Aorta (tissue), 5 donors: ENCODE measurements around the gene JAKMIP3. TPM values are rescaled to one million over a fixed set of nuclear protein-coding genes. Genes with fewer than 3 reads are reported as not detected.

Source experiments
- ATAC-seq: fragments of 200-7000 bp; cut with Tn5 transposase; one replicate; pipeline ENCODE4 v1.9.1; 2022; ENCODE audit warnings: moderate library complexity; ENCODE audit not compliant: low FRiP score
- DNase-seq, 2 donors: peaks; one replicate each; pipeline ENCODE4 v3.0.0-alpha.2; 2020
- H3K27ac ChIP-seq, 2 donors: one replicate each; pipeline ENCODE4 v1.5.1; 2013; ENCODE audit warnings: low read length in 2 of 2, mild to moderate bottlenecking in 2 of 2, moderate library complexity in 2 of 2, control low read depth in 1 of 2, inconsistent platforms in 1 of 2, low read depth in 1 of 2
- H3K27me3 ChIP-seq, 2 donors: one replicate each; pipeline ENCODE4 v1.6.1; 2013; ENCODE audit warnings: control low read depth in 1 of 2, low read length in 1 of 2, mild to moderate bottlenecking in 1 of 2, moderate library complexity in 1 of 2; ENCODE audit not compliant: insufficient read depth in 2 of 2, control insufficient read depth in 1 of 2
- H3K36me3 ChIP-seq, 2 donors: one replicate each; pipeline ENCODE4 v1.6.1; 2013; ENCODE audit warnings: control low read depth in 1 of 2, low read length in 1 of 2, mild to moderate bottlenecking in 1 of 2; ENCODE audit not compliant: insufficient read depth in 2 of 2, control insufficient read depth in 1 of 2
- H3K4me1 ChIP-seq, 2 donors: one replicate each; pipeline ENCODE4 v1.6.1; 2013; ENCODE audit warnings: low read length in 2 of 2, control low read depth in 1 of 2, mild to moderate bottlenecking in 1 of 2, moderate library complexity in 1 of 2; ENCODE audit not compliant: insufficient read depth in 2 of 2, control insufficient read depth in 1 of 2
- H3K4me3 ChIP-seq, 2 donors: one replicate each; pipeline ENCODE4 v1.5.1; 2013; ENCODE audit warnings: low read length in 2 of 2, control low read depth in 1 of 2, mild to moderate bottlenecking in 1 of 2
- H3K9me3 ChIP-seq: one replicate; pipeline ENCODE4 v1.6.1; 2013; ENCODE audit warnings: mild to moderate bottlenecking, low read length; ENCODE audit not compliant: control insufficient read depth
- WGBS, 2 donors: extraction: QIAGEN DNeasy Blood & Tissue Kit; methylation state at CpG; one replicate each; pipeline ENCODE4 v1.1.7; 2013; 5-methylcytosine and 5-hydroxymethylcytosine counted together
- intact Hi-C, 2 donors: fragments of 100-400 bp; cut with DNase I; formaldehyde crosslinking; loops; one replicate each; pipeline versions ENCODE4 v1.14.2 to v1.15.0; 2022
- polyA plus RNA-seq, 2 donors: library from polyadenylated mRNA; stranded (reverse); fragments of 200-250 nt; gene quantifications; one replicate each; pipeline ENCODE4 v1.2.3, GENCODE V29; 2013
- total RNA-seq, 2 donors: library from RNA; stranded (reverse); fragmentation: NEBNext Ultra II Directional; extraction: Animal tissue kit (Norgen Biotek cat#: 25700); gene quantifications; one replicate each; pipeline ENCODE4 v1.2.1, GENCODE V29; 2021
- donor health status: healthy with polysubstance abuse.
- donor health status: Bipolar disorder and iron deficiency.
- donor health status: DM: no; HTN: no; CAD: no.
- donor health status: DM: no; HTN: no; CAD: no.
- donor health status: DM: yes; HTN: yes; CAD: no.

Gene JAKMIP3
- total and polyA plus RNA-seq, 4 donors: 0.23 to 0.99 (median 0.36) TPM; not detected in 1

DNA sequence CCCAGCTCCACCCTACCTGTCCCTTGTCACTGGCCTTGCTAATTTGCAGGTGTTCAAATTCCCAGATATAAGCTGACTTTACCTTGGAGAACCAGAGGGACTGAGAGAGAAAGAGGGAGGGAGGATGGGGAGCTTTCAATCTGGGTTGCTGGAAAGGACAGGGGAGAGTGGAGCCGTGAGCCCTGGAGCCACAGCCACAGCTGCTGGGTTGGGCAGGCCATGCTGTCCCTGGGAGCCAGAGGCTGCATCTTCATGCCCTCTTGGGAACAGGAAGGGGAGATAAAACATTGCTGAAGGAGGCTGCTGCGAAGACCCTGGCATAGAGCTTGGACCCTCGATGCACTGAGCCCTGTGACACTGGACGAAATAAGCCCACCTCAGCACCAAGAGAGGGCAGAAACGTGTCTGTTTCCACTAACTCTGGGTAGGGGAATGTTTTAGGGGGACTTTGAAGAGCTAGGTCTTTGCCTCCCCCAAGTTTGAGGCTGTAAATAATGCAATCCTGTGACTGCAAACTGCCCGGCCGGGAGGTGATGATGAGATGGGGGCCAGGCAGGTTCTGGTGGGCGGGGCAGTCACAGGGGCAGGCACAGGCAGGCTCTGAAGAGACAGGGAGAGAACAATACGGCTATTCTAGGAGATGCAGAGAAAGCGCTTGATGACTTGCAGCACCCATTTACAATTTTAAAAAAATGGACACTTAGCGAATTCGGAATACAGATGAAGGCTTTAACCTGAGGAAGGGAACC is 5.8 kb upstream of the JAKMIP3 start:
- Histone ChIP-seq H3K9me3 (no peaks in the 10 kb centered on the region), H3K4me3 (no peak overlapping the region), H3K36me3 (no peaks in the 10 kb centered on the region), H3K27me3 (no peaks in the 10 kb centered on the region), H3K4me1 (no peaks in the 10 kb centered on the region), H3K27ac (no peak overlapping the region)
- DNase-seq: peak in 1 of 2 donors; percentile 42
- no peak for ATAC-seq
- WGBS, 2 donors: 49 to 52% methylated on average over 12 of the region's 12 CpGs
- intact Hi-C loops: no loop called here

DNA sequence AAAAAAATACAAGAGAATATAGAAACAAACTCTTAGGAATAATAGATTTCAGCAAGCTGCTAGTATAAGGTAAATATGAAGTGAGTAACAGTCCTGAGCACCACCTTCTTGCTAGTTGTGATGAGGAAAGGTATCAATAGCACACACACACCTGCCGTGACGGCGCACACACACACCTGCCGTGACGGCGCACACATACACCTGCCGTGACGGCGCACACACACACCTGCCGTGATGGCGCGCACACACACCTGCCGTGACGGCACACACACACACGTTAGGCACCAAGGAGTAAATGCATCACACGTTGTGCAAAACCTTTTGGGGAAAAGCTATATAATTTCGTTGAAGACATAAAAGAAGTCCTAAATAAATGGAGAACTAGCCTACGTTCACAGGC is 4.7 kb upstream of the JAKMIP3 start:
- Histone ChIP-seq H3K27ac (no peak overlapping the region), H3K27me3 (no peaks in the 10 kb centered on the region), H3K4me3 (no peak overlapping the region), H3K36me3 (no peaks in the 10 kb centered on the region), H3K9me3 (no peaks in the 10 kb centered on the region), H3K4me1 (no peaks in the 10 kb centered on the region)
- 93 to 94% methylated on average over 18 of the region's 18 CpGs for WGBS, 2 donors
- ATAC-seq: no peak
- intact Hi-C loops: no loop called here
- DNase-seq: no peak

DNA sequence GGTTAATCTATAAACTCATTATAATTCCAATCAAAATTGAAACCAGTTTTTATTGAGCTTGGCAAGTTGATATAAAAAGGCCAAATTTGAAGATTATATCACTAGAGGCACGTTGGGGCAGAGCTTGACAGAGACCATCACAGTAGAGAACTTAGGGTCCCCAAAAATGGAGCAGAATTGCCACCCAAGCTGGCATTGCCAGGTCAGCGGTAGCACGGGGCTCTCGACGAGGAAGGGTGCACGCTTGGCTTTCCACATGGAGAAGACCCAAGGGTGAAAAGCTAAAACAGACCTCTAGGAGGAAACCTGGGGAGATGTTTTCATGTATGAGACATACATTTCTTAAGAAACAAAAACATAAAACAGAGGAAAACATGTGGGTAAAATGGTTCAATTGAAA is 4.3 kb upstream of the JAKMIP3 start:
- Histone ChIP-seq H3K36me3 (no peaks in the 10 kb centered on the region), H3K4me1 (no peaks in the 10 kb centered on the region), H3K9me3 (no peaks in the 10 kb centered on the region), H3K4me3 (no peak overlapping the region), H3K27me3 (no peaks in the 10 kb centered on the region), H3K27ac (no peak overlapping the region)
- intact Hi-C loops: no loop called here
- DNase-seq (no peak), ATAC-seq (no peak)
- WGBS, 2 donors: 88 to 89% methylated on average over 6 of the region's 6 CpGs

DNA sequence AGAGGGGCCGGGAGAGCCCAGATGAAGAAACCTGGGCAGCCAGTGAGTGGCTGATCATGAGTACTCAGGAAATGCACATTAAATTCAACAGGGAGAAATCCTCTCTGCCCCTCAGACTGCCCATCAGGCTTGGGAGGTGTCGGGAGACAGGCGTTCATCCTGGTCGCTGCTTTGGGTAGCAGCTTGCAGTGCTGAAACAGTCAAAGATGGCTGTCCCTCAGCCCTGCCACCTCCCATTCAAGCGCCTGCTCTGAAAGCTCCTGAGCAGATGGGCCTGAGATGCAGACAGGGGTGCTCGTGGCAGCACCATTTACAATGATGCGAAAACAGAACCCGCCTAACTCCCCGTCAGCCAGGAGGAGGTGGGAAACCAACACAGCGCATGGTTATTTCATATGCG is 3.6 kb upstream of the JAKMIP3 start:
- Histone ChIP-seq H3K9me3 (no peaks in the 10 kb centered on the region), H3K4me1 (no peaks in the 10 kb centered on the region), H3K4me3 (no peak overlapping the region), H3K36me3 (no peaks in the 10 kb centered on the region), H3K27me3 (no peaks in the 10 kb centered on the region), H3K27ac (no peak overlapping the region)
- ATAC-seq: no peak
- intact Hi-C loops: no loop called here
- peak; percentile 29 to 56 for DNase-seq
- 80 to 82% methylated on average over 11 of the region's 11 CpGs for WGBS, 2 donors

DNA sequence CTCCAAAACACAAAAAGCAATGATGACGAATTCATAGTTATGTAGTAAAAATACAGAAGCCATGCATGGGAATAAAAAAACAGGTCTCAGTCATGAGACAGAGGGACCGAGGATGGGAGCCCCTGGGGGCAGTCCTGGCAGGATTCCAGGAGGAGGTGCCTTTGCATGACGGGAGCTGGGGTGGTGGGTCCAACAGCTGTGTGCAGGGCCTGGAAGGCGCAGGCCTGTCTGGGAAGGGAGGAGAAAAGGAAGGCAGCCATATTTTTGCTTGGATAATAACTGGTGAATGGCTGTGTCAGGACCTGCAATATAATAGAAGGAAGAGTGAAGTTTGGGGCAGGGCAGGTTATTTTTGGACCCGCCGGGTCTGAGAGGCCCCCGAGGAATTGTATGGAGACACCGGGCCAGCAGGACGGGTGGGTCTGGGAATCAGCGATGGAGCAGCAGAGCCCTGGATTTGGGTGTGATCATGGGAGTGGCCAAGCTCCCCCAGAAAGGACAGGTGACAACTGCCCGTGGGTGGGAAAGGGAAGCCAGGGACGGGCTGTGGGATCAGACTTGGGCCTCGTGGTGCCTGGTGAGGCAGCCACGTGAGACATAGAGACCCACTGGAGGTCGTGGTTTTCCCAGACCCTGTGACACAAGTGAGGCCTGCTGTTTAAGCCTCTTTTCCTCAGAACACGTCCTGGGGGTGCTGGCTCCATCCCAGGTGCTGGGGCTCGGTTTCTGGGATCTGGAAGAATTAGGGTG is 2.9 kb upstream of the JAKMIP3 start:
- intact Hi-C loops: no loop called here
- no peak for ATAC-seq

DNA sequence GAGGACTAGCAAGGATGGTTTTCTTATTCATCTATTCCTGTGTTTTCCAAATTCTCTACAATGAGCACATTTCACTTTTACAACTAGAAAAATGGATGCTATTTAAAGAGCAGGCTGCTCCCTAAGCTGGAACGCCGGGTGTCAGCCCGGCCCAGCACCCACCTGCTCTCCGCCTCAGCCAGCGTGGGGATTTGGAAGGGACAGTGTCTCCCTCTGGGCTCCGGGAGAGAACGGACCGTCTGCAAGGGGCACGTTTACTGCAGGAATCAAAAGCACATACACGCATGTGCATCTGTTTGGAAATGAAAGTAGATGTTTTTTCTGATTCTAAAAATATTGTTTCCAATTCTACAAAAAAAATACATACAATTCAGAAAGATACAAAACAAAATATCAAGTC is 2.3 kb upstream of the JAKMIP3 start:
- Histone ChIP-seq H3K4me3 (no peak overlapping the region), H3K9me3 (no peaks in the 10 kb centered on the region), H3K27me3 (no peaks in the 10 kb centered on the region), H3K36me3 (no peaks in the 10 kb centered on the region), H3K4me1 (no peaks in the 10 kb centered on the region), H3K27ac (no peak overlapping the region)
- WGBS, 2 donors: 72 to 77% methylated on average over 10 of the region's 10 CpGs
- intact Hi-C loops: no loop called here
- DNase-seq (peak in 1 of 2 donors; percentile 69), ATAC-seq (no peak)

More for the DNA sequence above, 2.9 kb upstream of the JAKMIP3 start:
- WGBS, 2 donors: 62 to 66% methylated on average over 17 of the region's 17 CpGs
- DNase-seq: peak in 1 of 2 donors; percentile 51
- Histone ChIP-seq H3K9me3 (no peaks in the 10 kb centered on the region), H3K27me3 (no peaks in the 10 kb centered on the region), H3K4me1 (no peaks in the 10 kb centered on the region), H3K27ac (no peak overlapping the region), H3K4me3 (no peak overlapping the region), H3K36me3 (no peaks in the 10 kb centered on the region)

DNA sequence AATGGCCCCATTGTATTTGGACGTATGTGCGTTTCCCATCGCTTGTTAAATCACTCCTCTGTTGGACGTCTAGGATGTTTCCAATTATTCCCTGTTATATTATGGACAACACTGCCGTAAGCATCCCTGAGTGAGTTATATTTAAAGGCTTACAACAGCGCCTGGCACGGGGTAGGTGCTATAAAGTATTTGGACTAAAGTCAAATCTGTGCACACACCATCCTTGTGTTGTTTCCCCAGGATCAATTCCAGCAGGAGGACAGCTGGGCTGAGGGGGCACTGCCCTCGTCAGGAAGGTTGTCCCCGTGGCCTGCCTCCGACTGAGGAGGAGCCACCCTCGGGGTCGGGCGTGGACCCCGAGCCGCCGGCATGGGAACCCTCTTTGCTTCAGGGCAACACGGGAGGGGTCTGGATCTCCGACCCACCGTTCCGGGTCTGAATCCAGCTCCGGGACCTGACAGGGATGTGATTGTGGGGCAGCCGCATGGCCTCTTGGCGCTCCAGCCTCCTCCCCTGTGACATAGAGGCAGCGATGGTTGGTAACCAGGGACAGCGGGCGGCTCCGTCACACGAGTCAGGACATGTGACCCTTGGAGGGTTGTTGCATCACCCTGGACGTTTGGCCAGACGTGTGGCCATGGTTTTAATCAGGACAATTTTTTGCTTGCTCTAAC is 1.5 kb upstream of the JAKMIP3 start:
- 86 to 90% methylated on average over 30 of the region's 30 CpGs for WGBS, 2 donors
- DNase-seq (peak; percentile 24 to 70), ATAC-seq (no peak)
- Histone ChIP-seq H3K36me3 (no peaks in the 10 kb centered on the region), H3K4me1 (no peaks in the 10 kb centered on the region), H3K27me3 (no peaks in the 10 kb centered on the region), H3K4me3 (no peak overlapping the region), H3K9me3 (no peaks in the 10 kb centered on the region), H3K27ac (no peak overlapping the region)
- intact Hi-C loops: no loop called here

DNA sequence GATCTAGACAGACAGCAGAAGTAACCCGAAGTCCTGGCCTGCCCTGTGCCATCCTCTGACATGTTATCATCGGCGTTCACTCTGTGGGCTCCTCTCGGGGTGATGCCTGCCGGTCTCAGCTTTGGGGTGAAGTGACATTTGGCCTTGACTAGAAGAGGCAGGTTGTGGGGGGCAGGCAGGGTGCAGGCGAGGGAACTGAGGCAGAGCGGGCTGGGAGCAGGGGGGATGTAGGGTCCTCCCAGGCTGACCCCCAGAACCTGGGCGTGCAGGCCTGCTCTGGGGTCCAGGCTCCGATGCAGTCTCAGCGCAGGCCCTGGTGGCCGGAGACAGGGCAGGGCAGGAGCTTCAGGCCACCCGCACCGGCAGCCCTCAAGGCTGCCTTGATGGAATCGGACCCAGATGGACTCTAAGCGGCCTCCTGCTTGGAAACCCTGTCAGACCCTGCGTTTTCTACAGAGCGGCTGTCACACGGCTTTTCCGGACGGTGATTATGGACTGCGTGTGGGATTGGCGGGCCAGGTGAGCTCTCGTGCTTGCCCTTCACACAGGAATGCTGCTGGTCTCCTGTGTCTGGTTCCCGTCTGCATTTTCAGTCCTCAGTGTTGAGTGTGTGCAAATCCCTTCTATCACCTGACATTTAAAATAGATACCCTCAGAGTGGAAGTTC is 842 bp upstream of the JAKMIP3 start:
- Histone ChIP-seq H3K4me3 (no peak overlapping the region), H3K27me3 (no peaks in the 10 kb centered on the region), H3K4me1 (no peaks in the 10 kb centered on the region), H3K27ac (no peak overlapping the region), H3K36me3 (no peaks in the 10 kb centered on the region), H3K9me3 (no peaks in the 10 kb centered on the region)
- intact Hi-C loops: no loop called here
- peak; percentile 34 to 44 for DNase-seq
- 89% methylated on average over 24 of the region's 24 CpGs for WGBS, 2 donors
- no peak for ATAC-seq
